ENCODE data around the gene COL23A1. TPM values are rescaled to one million over a fixed set of nuclear protein-coding genes. Genes with fewer than 3 reads are reported as not detected.

The COL23A1 gene
- total and polyA plus RNA-seq, 2 of the 13 experiments (the other 11 are each of a cell fraction or from before 2014, with no cell fraction given): not detected

GRCh38 chr5:178626484-178627258, 36.5 kb upstream of the COL23A1 start, which contains the start of gene CLK4 (continued):
- TF ChIP-seq HNF1A (IDR thresholded peaks at IDR 0.05; ENCODE audit: low read depth) (no peak), HNF1A (CRISPR knock-in tag; IDR thresholded peaks at IDR 0.05; ENCODE audit: borderline replicate concordance) (peak; percentile 32; the same call in 1 of the 2 replicates), NAIF1 (CRISPR knock-in tag; IDR thresholded peaks at IDR 0.05; ENCODE audit: borderline replicate concordance) (peak; percentile 73; the same call in 1 of the 2 replicates), ZNF766 (CRISPR knock-in tag; IDR thresholded peaks at IDR 0.05; ENCODE audit: borderline replicate concordance) (peak; percentile 76; the same call in 1 of the 2 replicates), MEIS1 (CRISPR knock-in tag; IDR thresholded peaks at IDR 0.05; ENCODE audit: borderline replicate concordance) (no peak), TMF1 (CRISPR knock-in tag; IDR thresholded peaks at IDR 0.05; ENCODE audit: low read depth) (peak; percentile 72; the same call in 1 of the 2 replicates), PLSCR1 (CRISPR knock-in tag; IDR thresholded peaks at IDR 0.05; ENCODE audit: borderline replicate concordance) (no peak), ZNF713 (CRISPR knock-in tag; IDR thresholded peaks at IDR 0.05) (no peak), ZNF672 (CRISPR knock-in tag; IDR thresholded peaks at IDR 0.05) (no peak), ZFP90 (CRISPR knock-in tag; IDR thresholded peaks at IDR 0.05; ENCODE audit: borderline replicate concordance) (no peak), SUZ12 (IDR thresholded peaks at IDR 0.05; ENCODE audit: low read depth, low read length) (no peak), ZNF569 (CRISPR knock-in tag; IDR thresholded peaks at IDR 0.05; ENCODE audit: borderline replicate concordance) (peak; percentile 40; the same call in 1 of the 2 replicates), NFE2L2 (IDR thresholded peaks at IDR 0.05; ENCODE audit: low read length) (no peak)
- TF ChIP-seq, protein P1, sequence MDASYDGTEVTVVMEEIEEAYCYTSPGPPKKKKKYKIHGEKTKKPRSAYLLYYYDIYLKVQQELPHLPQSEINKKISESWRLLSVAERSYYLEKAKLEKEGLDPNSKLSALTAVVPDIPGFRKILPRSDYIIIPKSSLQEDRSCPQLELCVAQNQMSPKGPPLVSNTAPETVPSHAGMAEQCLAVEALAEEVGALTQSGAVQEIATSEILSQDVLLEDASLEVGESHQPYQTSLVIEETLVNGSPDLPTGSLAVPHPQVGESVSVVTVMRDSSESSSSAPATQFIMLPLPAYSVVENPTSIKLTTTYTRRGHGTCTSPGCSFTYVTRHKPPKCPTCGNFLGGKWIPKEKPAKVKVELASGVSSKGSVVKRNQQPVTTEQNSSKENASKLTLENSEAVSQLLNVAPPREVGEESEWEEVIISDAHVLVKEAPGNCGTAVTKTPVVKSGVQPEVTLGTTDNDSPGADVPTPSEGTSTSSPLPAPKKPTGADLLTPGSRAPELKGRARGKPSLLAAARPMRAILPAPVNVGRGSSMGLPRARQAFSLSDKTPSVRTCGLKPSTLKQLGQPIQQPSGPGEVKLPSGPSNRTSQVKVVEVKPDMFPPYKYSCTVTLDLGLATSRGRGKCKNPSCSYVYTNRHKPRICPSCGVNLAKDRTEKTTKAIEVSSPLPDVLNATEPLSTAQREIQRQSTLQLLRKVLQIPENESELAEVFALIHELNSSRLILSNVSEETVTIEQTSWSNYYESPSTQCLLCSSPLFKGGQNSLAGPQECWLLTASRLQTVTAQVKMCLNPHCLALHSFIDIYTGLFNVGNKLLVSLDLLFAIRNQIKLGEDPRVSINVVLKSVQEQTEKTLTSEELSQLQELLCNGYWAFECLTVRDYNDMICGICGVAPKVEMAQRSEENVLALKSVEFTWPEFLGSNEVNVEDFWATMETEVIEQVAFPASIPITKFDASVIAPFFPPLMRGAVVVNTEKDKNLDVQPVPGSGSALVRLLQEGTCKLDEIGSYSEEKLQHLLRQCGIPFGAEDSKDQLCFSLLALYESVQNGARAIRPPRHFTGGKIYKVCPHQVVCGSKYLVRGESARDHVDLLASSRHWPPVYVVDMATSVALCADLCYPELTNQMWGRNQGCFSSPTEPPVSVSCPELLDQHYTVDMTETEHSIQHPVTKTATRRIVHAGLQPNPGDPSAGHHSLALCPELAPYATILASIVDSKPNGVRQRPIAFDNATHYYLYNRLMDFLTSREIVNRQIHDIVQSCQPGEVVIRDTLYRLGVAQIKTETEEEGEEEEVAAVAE (CRISPR knock-in tag; IDR thresholded peaks at IDR 0.05; ENCODE audit: borderline replicate concordance): peak; percentile 36; the same call in 1 of the 2 replicates
